Measurements from ENCODE around the gene GMCL1.
"Not testable (repeated sequence)": the region's sequence is repeated elsewhere in the genome, so short reads cannot be mapped to it uniquely, and the experiment has no call there.

GMCL1 gene

GRCh38 chr2:69827796-69828540 lies 1.5 kb upstream of the GMCL1 start:
- no peak for TF ChIP-seq CTCF (IDR thresholded peaks at IDR 0.05; ENCODE audit: insufficient read depth, missing control alignments)
- FAIRE-seq (no peak), DNase-seq (ENCODE audit: insufficient read length, low spot score) (no peak)

GRCh38 chr2:69828938-69829255 lies 563 bp upstream of the GMCL1 start:
- TF ChIP-seq CTCF (IDR thresholded peaks at IDR 0.05; ENCODE audit: insufficient read depth, missing control alignments): no peak
- FAIRE-seq (no peak), DNase-seq (ENCODE audit: insufficient read length, low spot score) (no peak)

- FAIRE-seq (no peak), DNase-seq (ENCODE audit: insufficient read length, low spot score) (no peak)
- TF ChIP-seq CTCF (IDR thresholded peaks at IDR 0.05; ENCODE audit: insufficient read depth, missing control alignments): no peak
These were observed 815 bp downstream of the GMCL1 start for GRCh38 chr2:69830045-69830905.

- DNase-seq (ENCODE audit: insufficient read length, low spot score); FAIRE-seq: not testable (repeated sequence)
These were observed 1.4 kb downstream of the GMCL1 start for GRCh38 chr2:69830906-69831241.

GRCh38 chr2:69831354-69831905 lies 2.0 kb downstream of the GMCL1 start:
- no peak for FAIRE-seq
- no peak for TF ChIP-seq CTCF (IDR thresholded peaks at IDR 0.05; ENCODE audit: insufficient read depth, missing control alignments)
- no peak for DNase-seq (ENCODE audit: insufficient read length, low spot score)

GRCh38 chr2:69833752-69834151 lies 4.3 kb downstream of the GMCL1 start:
- DNase-seq (ENCODE audit: insufficient read length, low spot score) (no peak), FAIRE-seq (no peak)
- no peak for TF ChIP-seq CTCF (IDR thresholded peaks at IDR 0.05; ENCODE audit: insufficient read depth, missing control alignments)

GRCh38 chr2:69835666-69836065 lies 6.2 kb downstream of the GMCL1 start:
- no peak for TF ChIP-seq CTCF (IDR thresholded peaks at IDR 0.05; ENCODE audit: insufficient read depth, missing control alignments)
- FAIRE-seq: no peak
- DNase-seq (ENCODE audit: insufficient read length, low spot score): no peak
